Right lobe of liver (tissue), 4 donors: ENCODE results near the gene GALNT10.

Experiments used
- POLR2A ChIP-seq: fragments of 450-650 bp; IDR thresholded peaks from one replicate; pipeline ENCODE4 v1.6.1; 2017; ENCODE audit warnings: antibody characterized with exemption, mild to moderate bottlenecking
- TF ChIP-seq, protein P1 (sequence below), 4 donors: fragments of 200-600 bp in 3 of 4; fragments of 450-650 bp in 1 of 4; IDR thresholded peaks; one replicate each; pipeline versions ENCODE4 v1.5.1 to v1.8.0; 2016 to 2022; ENCODE audit warnings: antibody characterized with exemption in 4 of 4, mild to moderate bottlenecking in 2 of 4
- donor health status: DM: no; HTN: no; CAD: no.
- donor health status: DM: no; HTN: no; CAD: no.
- donor health status: DM: no; HTN: yes; CAD: no.

GRCh38 chr5:154181161-154181560, 9.4 kb upstream of the GALNT10 start:
- no peak for TF ChIP-seq POLR2A
- TF ChIP-seq, protein P1, sequence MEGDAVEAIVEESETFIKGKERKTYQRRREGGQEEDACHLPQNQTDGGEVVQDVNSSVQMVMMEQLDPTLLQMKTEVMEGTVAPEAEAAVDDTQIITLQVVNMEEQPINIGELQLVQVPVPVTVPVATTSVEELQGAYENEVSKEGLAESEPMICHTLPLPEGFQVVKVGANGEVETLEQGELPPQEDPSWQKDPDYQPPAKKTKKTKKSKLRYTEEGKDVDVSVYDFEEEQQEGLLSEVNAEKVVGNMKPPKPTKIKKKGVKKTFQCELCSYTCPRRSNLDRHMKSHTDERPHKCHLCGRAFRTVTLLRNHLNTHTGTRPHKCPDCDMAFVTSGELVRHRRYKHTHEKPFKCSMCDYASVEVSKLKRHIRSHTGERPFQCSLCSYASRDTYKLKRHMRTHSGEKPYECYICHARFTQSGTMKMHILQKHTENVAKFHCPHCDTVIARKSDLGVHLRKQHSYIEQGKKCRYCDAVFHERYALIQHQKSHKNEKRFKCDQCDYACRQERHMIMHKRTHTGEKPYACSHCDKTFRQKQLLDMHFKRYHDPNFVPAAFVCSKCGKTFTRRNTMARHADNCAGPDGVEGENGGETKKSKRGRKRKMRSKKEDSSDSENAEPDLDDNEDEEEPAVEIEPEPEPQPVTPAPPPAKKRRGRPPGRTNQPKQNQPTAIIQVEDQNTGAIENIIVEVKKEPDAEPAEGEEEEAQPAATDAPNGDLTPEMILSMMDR (IDR thresholded peaks at IDR 0.05) = no peak
